Measurements from ENCODE around the gene CHURC1.

GRCh38 chr14:64965356-64966000 lies 51.2 kb downstream of the CHURC1 start:
- TF ChIP-seq, protein P1, sequence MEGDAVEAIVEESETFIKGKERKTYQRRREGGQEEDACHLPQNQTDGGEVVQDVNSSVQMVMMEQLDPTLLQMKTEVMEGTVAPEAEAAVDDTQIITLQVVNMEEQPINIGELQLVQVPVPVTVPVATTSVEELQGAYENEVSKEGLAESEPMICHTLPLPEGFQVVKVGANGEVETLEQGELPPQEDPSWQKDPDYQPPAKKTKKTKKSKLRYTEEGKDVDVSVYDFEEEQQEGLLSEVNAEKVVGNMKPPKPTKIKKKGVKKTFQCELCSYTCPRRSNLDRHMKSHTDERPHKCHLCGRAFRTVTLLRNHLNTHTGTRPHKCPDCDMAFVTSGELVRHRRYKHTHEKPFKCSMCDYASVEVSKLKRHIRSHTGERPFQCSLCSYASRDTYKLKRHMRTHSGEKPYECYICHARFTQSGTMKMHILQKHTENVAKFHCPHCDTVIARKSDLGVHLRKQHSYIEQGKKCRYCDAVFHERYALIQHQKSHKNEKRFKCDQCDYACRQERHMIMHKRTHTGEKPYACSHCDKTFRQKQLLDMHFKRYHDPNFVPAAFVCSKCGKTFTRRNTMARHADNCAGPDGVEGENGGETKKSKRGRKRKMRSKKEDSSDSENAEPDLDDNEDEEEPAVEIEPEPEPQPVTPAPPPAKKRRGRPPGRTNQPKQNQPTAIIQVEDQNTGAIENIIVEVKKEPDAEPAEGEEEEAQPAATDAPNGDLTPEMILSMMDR (IDR thresholded peaks at IDR 0.05; ENCODE audit: low read depth, low read length, poor library complexity, severe bottlenecking) = no peak
- TF ChIP-seq EZH2phosphoT487 (IDR thresholded peaks at IDR 0.05; ENCODE audit: borderline replicate concordance, low read length) = no peak

All from DOHH2 (cell line).